Panc1 (cell line): ENCODE results near the gene SEMA3G. TPM values are rescaled to one million over a fixed set of nuclear protein-coding genes. Genes with fewer than 3 reads are reported as not detected.

Experiments used
- ATAC-seq: fragments of 200-7000 bp; cut with Tn5 transposase; 2 replicates; pipeline ENCODE4 v1.9.1; 2020; ENCODE audit warnings: mild to moderate bottlenecking, moderate library complexity
- BruUV-seq: library from RNA; stranded (reverse); fragments of 400-500 nt; replicated peaks from 2 replicates; lab custom pipeline; 2021; lab: Mats Ljungman, UMichigan
- CTCF ChIA-PET: fragments of 300-600 bp; sonication (Branson Sonifier 250); formaldehyde crosslinking; loops from one replicate; lab custom pipeline; 2022; ENCODE audit warnings: antibody characterized with exemption; lab: Charles Lee
- POLR2A ChIA-PET: fragments of 300-600 bp; sonication (Branson Sonifier 250); formaldehyde crosslinking; loops from one replicate; lab custom pipeline; 2022; ENCODE audit warnings: antibody characterized with exemption; lab: Charles Lee
- DNase-seq: peaks from one replicate; pipeline ENCODE4 v3.0.0-alpha.2; 2010; ENCODE audit warnings: low read depth, low spot score
- H3K27ac ChIP-seq: 2 replicates; pipeline ENCODE4 v1.5.1; 2011; ENCODE audit warnings: mild to moderate bottlenecking, low read length, inconsistent platforms
- H3K27me3 ChIP-seq: fragments of 200-500 bp; sonication (Bioruptor generic); 2 replicates; pipeline ENCODE4 v1.6.0; 2014; ENCODE audit warnings: low read length, inconsistent platforms; ENCODE audit not compliant: control insufficient read depth, insufficient read depth
- H3K36me3 ChIP-seq: fragments of 200-500 bp; sonication (Bioruptor generic); 2 replicates; pipeline ENCODE4 v1.5.1; 2014; ENCODE audit warnings: inconsistent platforms, mild to moderate bottlenecking, low read length, moderate library complexity; ENCODE audit not compliant: control insufficient read depth, insufficient read depth
- H3K4me1 ChIP-seq: 2 replicates; pipeline ENCODE4 v1.5.1; 2011; ENCODE audit warnings: inconsistent platforms, mild to moderate bottlenecking, low read length, moderate library complexity; ENCODE audit not compliant: control insufficient read depth, insufficient read depth
- H3K4me3 ChIP-seq, 2 experiments: 2 replicates each; pipeline ENCODE4 v1.5.1; 2011 to 2012; ENCODE audit warnings: low read depth in 2 of 2, low read length in 2 of 2, mild to moderate bottlenecking in 2 of 2, inconsistent platforms in 1 of 2, moderate library complexity in 1 of 2
- H3K9me3 ChIP-seq: fragments of 200-500 bp; sonication (Bioruptor generic); 2 replicates; pipeline ENCODE4 v1.5.1; 2014; ENCODE audit warnings: low read depth, mild to moderate bottlenecking, inconsistent platforms, low read length, moderate library complexity; ENCODE audit not compliant: control insufficient read depth, insufficient read depth
- CTCF ChIP-seq: fragments of 450-650 bp; IDR thresholded peaks from 2 replicates; pipeline ENCODE4 v1.5.1; 2017; ENCODE audit warnings: mild to moderate bottlenecking
- POLR2AphosphoS5 ChIP-seq: IDR thresholded peaks from 2 replicates; pipeline ENCODE4 v1.6.1; 2012; ENCODE audit warnings: mild to moderate bottlenecking, low read depth, low read length, moderate library complexity
- REST ChIP-seq, 2 experiments: IDR thresholded peaks; 2 replicates each; pipeline ENCODE4 v1.6.1; 2011 to 2012; ENCODE audit warnings: low read depth in 2 of 2, control low read depth in 1 of 2, low read length in 1 of 2, mild to moderate bottlenecking in 1 of 2, moderate library complexity in 1 of 2; ENCODE audit not compliant: insufficient read depth in 1 of 2
- SIN3A ChIP-seq: IDR thresholded peaks from 2 replicates; pipeline ENCODE4 v1.6.1; 2012; ENCODE audit warnings: low read depth, mild to moderate bottlenecking, low read length, moderate library complexity, borderline replicate concordance; ENCODE audit not compliant: insufficient read depth
- TCF7L2 ChIP-seq: IDR thresholded peaks from 2 replicates; pipeline ENCODE4 v1.6.1; 2011; ENCODE audit warnings: mild to moderate bottlenecking, low read depth, low read length, inconsistent platforms
- in situ Hi-C: cut with HindIII; loops from 2 replicates; pipeline ENCODE4 v1.10.0; 2016; ENCODE audit warnings: low sequenced_read_pairs, low pct_unique_long_range_greater_than_20kb
- intact Hi-C: fragments of 100-400 bp; cut with micrococcal nuclease; formaldehyde crosslinking; loops from one replicate; pipeline ENCODE4 v1.10.0; 2022; ENCODE audit not compliant: unreplicated experiment
- total RNA-seq: library from RNA; stranded (reverse); gene quantifications from one replicate; pipeline ENCODE4 v1.2.1, GENCODE V29; 2021; ENCODE audit not compliant: unreplicated experiment

Gene SEMA3G
- total RNA-seq, 1 experiment from 2014 or later = 1.6 TPM

GRCh38 chr3:52401021-52401420, 43.9 kb downstream of the SEMA3G start:
- no peak for TF ChIP-seq CTCF
- TF ChIP-seq POLR2AphosphoS5 = no peak
- no peak for TF ChIP-seq REST (IDR thresholded peaks at IDR 0.05; ENCODE audit: insufficient read depth in 1 of 2, low read depth in 2 of 2, low read length in 1 of 2)
- TF ChIP-seq SIN3A = no peak
- TF ChIP-seq TCF7L2 = no peak
- no peaks in the 10 kb centered on the region; the same call in 1 of the 2 replicates for H3K36me3 ChIP-seq
- in situ Hi-C loops (no loop called here), intact Hi-C loops (no loop called here)
- H3K27me3 ChIP-seq = no peaks in the 10 kb centered on the region
- POLR2A ChIA-PET = interaction anchor here (0.6 kb wide), 1 partner anchor 14 kb away, joined by 4 read pairs; no protein-coding TSS in a partner anchor
- H3K9me3 ChIP-seq = no peaks in the 10 kb centered on the region
- DNase-seq (no peak), ATAC-seq (no peak)
- CTCF ChIA-PET = no interaction called here
- no TSS peak for BruUV-seq
- H3K27ac ChIP-seq = no peak overlapping the region
- H3K4me3 ChIP-seq = no peak overlapping the region
- no peaks in the 10 kb centered on the region for H3K4me1 ChIP-seq

GRCh38 chr3:52400275-52400793, 44.6 kb downstream of the SEMA3G start:
- in situ Hi-C loops = no loop called here
- H3K4me1 ChIP-seq = no peaks in the 10 kb centered on the region
- no peak overlapping the region for H3K4me3 ChIP-seq
- ChIA-PET CTCF (no interaction called here), POLR2A (interaction anchor here (0.6 kb wide), 1 partner anchor 15 kb away, joined by 4 read pairs; no protein-coding TSS in a partner anchor)
- BruUV-seq = no TSS peak
- DNase-seq (no peak), ATAC-seq (no peak)
- intact Hi-C loops = no loop called here
- H3K36me3 ChIP-seq = no peaks in the 10 kb centered on the region
- no peak overlapping the region for H3K27ac ChIP-seq
- no peaks in the 10 kb centered on the region for H3K9me3 ChIP-seq
- TF ChIP-seq POLR2AphosphoS5 (no peak), CTCF (no peak), TCF7L2 (no peak), SIN3A (no peak), REST (IDR thresholded peaks at IDR 0.05; ENCODE audit: insufficient read depth in 1 of 2, low read depth in 2 of 2, low read length in 1 of 2) (no peak)
- H3K27me3 ChIP-seq = no peaks in the 10 kb centered on the region
